Adrenal gland (tissue), 19 donors: Measurements from ENCODE around the gene H2BW1. TPM values are rescaled to one million over a fixed set of nuclear protein-coding genes. Genes with fewer than 3 reads are reported as not detected.
"Not testable (repeated sequence)": the region's sequence is repeated elsewhere in the genome, so short reads cannot be mapped to it uniquely, and the experiment has no call there.

Experiments
- DNase-seq, 7 donors: peaks; one replicate each; pipeline ENCODE4 v3.0.0-alpha.2; 2019 to 2020
- H3K27ac ChIP-seq, 5 donors: fragments of 200-600 bp; sonication (generic) in 4 of 5; 1 replicate in 3 of 5; 2 replicates in 2 of 5; pipeline versions ENCODE4 v1.5.1 to v1.8.0; 2016 to 2020; ENCODE audit warnings: mild to moderate bottlenecking in 1 of 5
- H3K27me3 ChIP-seq: fragments of 200-600 bp; 2 replicates; pipeline ENCODE4 v1.8.0; 2021
- H3K36me3 ChIP-seq, 2 donors: fragments of 200-600 bp; replicated peaks in 1 of 2; 1 replicate in 1 of 2; 2 replicates in 1 of 2; pipeline versions ENCODE4 v1.5.1 to v1.8.0; 2018 to 2022
- H3K4me1 ChIP-seq, 2 donors: fragments of 200-600 bp; replicated peaks in 1 of 2; 1 replicate in 1 of 2; 2 replicates in 1 of 2; pipeline versions ENCODE4 v1.5.1 to v1.8.0; 2018 to 2021
- H3K4me3 ChIP-seq, 4 donors: fragments of 200-600 bp; sonication (generic) in 3 of 4; one replicate each; pipeline ENCODE4 v1.5.1; 2016 to 2018
- H3K9me3 ChIP-seq, 3 donors: fragments of 200-600 bp; sonication (generic) in 1 of 3; replicated peaks in 1 of 3; 1 replicate in 2 of 3; 2 replicates in 1 of 3; pipeline versions ENCODE4 v1.5.1 to v1.8.0; 2016 to 2021
- POLR2A ChIP-seq, 2 donors: fragments of 450-650 bp; IDR thresholded peaks; one replicate each; pipeline ENCODE4 v1.6.1; 2017; ENCODE audit warnings: antibody characterized with exemption in 2 of 2, mild to moderate bottlenecking in 2 of 2, moderate library complexity in 1 of 2
- WGBS, 4 donors: extraction: QIAGEN DNeasy Blood & Tissue Kit in 2 of 4; methylation state at CpG; one replicate each; pipeline versions ENCODE4 v1.1.5 to v1.1.7; 2013 to 2017; 5-methylcytosine and 5-hydroxymethylcytosine counted together
- intact Hi-C, 2 donors: fragments of 100-400 bp; cut with DNase I; formaldehyde crosslinking; loops; one replicate each; pipeline versions ENCODE4 v1.14.1 to v1.15.0; 2022 to 2023
- long read RNA-seq, 10 donors: library from polyadenylated mRNA in 3 of 10; unstranded in 2 of 10; stranded (forward) in 1 of 10; transcript quantifications; one replicate each; pipeline ENCODE4 v2.0.0 and lab custom pipeline, GENCODE V29; 2021 to 2026
- polyA plus RNA-seq, 3 donors: library from polyadenylated mRNA; stranded (reverse); fragments of 200-250 nt in 2 of 3; fragments of 350-450 nt in 1 of 3; fragmentation: Illumina TruSeq in 1 of 3; extraction: RNeasy Lipid Tissue Mini Kit (QIAGEN cat#74804) in 1 of 3; gene quantifications; one replicate each; pipeline ENCODE4 v1.2.3, GENCODE V29; 2013 to 2014
- total RNA-seq, 9 donors: library from RNA; depleted of rRNA in 4 of 9; stranded (reverse); fragments of >200 nt in 4 of 9; fragments of 120-200 nt in 1 of 9; fragmentation: NEBNext Ultra II Directional in 1 of 9; extraction: Animal tissue kit (Norgen Biotek cat#: 25700) in 1 of 9; gene quantifications; one replicate each; pipeline versions ENCODE4 v1.1.0 to v1.2.4, GENCODE V29; 2013 to 2023
- TF ChIP-seq, protein P1 (sequence below), 6 experiments: fragments of 450-650 bp in 4 of 6; fragments of 200-600 bp in 2 of 6; sonication (generic) in 1 of 6; IDR thresholded peaks; 1 replicate in 5 of 6; 2 replicates in 1 of 6; pipeline versions ENCODE4 v1.5.1 to v1.8.0; 2016 to 2021; ENCODE audit warnings: antibody characterized with exemption in 6 of 6, mild to moderate bottlenecking in 2 of 6, moderate library complexity in 1 of 6
- donor health status: healthy with polysubstance abuse.
- donor health status: Bipolar disorder and iron deficiency.
- donor health status: DM: yes; HTN: yes; CAD: no.
- donor health status: DM: no; HTN: no; CAD: no.
- donor health status: DM: no; HTN: no; CAD: no.
- donor health status: DM: yes; HTN: yes; CAD: no.

The H2BW1 gene, protein sequence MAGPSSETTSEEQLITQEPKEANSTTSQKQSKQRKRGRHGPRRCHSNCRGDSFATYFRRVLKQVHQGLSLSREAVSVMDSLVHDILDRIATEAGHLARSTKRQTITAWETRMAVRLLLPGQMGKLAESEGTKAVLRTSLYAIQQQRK
- not detected for total RNA-seq
- not detected for polyA plus RNA-seq
- long read RNA-seq, donor 1: 0 reads
- long read RNA-seq, donor 2: 0 reads
- long read RNA-seq, donor 3: 0 reads
- long read RNA-seq, donor 4: 0 reads
- long read RNA-seq, donor 5: 0 reads
- long read RNA-seq, donor 6: 0 reads
- long read RNA-seq, donor 7: 0 reads
- long read RNA-seq, donor 8: 0 reads
- long read RNA-seq, donor 9: 0 reads
- long read RNA-seq, donor 10: 0 reads

- intact Hi-C loops: no loop called here
- Histone ChIP-seq H3K36me3 (no peaks in the 10 kb centered on the region), H3K4me3 (no peak within 1 kb of the TSS), H3K27me3 (peaks cover 2% of the 10 kb centered on the region), H3K27ac (no peak within 1 kb of the TSS), H3K9me3 (no peaks in the 10 kb centered on the region), H3K4me1 (no peaks in the 10 kb centered on the region)
- WGBS, 4 donors: 87 to 93% (median 91%) methylated on average over 3 to 20 of the region's 20 CpGs
- no peak for DNase-seq
- TF ChIP-seq POLR2A (IDR thresholded peaks at IDR 0.05): no peak
- TF ChIP-seq, protein P1, sequence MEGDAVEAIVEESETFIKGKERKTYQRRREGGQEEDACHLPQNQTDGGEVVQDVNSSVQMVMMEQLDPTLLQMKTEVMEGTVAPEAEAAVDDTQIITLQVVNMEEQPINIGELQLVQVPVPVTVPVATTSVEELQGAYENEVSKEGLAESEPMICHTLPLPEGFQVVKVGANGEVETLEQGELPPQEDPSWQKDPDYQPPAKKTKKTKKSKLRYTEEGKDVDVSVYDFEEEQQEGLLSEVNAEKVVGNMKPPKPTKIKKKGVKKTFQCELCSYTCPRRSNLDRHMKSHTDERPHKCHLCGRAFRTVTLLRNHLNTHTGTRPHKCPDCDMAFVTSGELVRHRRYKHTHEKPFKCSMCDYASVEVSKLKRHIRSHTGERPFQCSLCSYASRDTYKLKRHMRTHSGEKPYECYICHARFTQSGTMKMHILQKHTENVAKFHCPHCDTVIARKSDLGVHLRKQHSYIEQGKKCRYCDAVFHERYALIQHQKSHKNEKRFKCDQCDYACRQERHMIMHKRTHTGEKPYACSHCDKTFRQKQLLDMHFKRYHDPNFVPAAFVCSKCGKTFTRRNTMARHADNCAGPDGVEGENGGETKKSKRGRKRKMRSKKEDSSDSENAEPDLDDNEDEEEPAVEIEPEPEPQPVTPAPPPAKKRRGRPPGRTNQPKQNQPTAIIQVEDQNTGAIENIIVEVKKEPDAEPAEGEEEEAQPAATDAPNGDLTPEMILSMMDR (IDR thresholded peaks at IDR 0.05): no peak
These were observed at the start of gene H2BW1 for GRCh38 chrX:104013606-104014005. Gene H2BW1 (minus strand): TSS chrX:104013708. CDS start chrX:104013576, 132 bp downstream.

GRCh38 chrX:104062636-104063035 is 49.1 kb upstream of the H2BW1 start:
- H3K27ac ChIP-seq, intact Hi-C loops, H3K36me3 ChIP-seq, H3K4me3 ChIP-seq, H3K27me3 ChIP-seq, H3K9me3 ChIP-seq, DNase-seq, H3K4me1 ChIP-seq: not testable (repeated sequence)
- 83 to 93% methylated on average over 9 of the region's 18 CpGs; no CpG with 5 or more reads in 2 of the 4 donors for WGBS, 4 donors

DNA sequence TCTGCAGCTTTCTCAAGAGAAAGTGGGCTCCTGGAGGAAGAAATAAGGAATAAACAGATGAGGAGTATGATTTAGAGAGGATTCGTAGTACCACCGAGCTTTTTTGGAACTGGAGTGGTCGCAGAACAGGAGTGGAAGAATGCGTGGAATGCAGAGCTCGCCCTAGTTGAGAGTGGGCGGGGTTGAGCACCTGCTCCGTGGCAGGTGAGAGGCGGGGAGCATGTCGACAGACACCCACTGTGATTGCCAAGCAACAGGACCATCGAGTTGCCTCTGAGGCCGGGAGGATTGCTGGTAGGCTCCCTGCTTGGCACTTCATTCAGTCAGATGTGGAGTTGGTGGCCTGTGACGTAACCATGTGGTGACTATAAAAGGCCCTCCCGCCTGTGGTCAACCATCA is 41.4 kb upstream of the H2BW1 start:
- H3K9me3 ChIP-seq, H3K27ac ChIP-seq, H3K4me1 ChIP-seq, H3K4me3 ChIP-seq, H3K36me3 ChIP-seq, H3K27me3 ChIP-seq, DNase-seq, intact Hi-C loops: not testable (repeated sequence)
- no CpG with 5 or more reads among the region's 13 CpGs for WGBS, 4 donors

- Histone ChIP-seq H3K9me3 (no peaks in the 10 kb centered on the region), H3K36me3 (no peaks in the 10 kb centered on the region), H3K27me3 (peaks cover 27% of the 10 kb centered on the region), H3K4me1 (no peaks in the 10 kb centered on the region), H3K4me3 (no peak overlapping the region), H3K27ac (no peak overlapping the region)
- intact Hi-C loops: no loop called here
- TF ChIP-seq, protein P1 (IDR thresholded peaks at IDR 0.05): no peak
- TF ChIP-seq POLR2A (IDR thresholded peaks at IDR 0.05): no peak
- no peak for DNase-seq
- 82 to 100% (median 84%) methylated on average over 7 to 13 of the region's 13 CpGs for WGBS, 4 donors
These were observed 33.7 kb upstream of the H2BW1 start for GRCh38 chrX:104047171-104047570.

- Histone ChIP-seq H3K36me3 (no peaks in the 10 kb centered on the region), H3K9me3 (no peaks in the 10 kb centered on the region), H3K27me3 (peaks cover 30% of the 10 kb centered on the region), H3K4me3 (no peak overlapping the region), H3K4me1 (no peaks in the 10 kb centered on the region), H3K27ac (no peak overlapping the region)
- no peak for DNase-seq
- intact Hi-C loops: no loop called here
- TF ChIP-seq POLR2A (IDR thresholded peaks at IDR 0.05): no peak
- TF ChIP-seq, protein P1 (IDR thresholded peaks at IDR 0.05): no peak
- 70 to 81% (median 73%) methylated on average over 5 of the region's 5 CpGs for WGBS, 4 donors
These were observed 32.1 kb upstream of the H2BW1 start for GRCh38 chrX:104045642-104046041.
